ENCODE results near the gene TMTC2.

DNA sequence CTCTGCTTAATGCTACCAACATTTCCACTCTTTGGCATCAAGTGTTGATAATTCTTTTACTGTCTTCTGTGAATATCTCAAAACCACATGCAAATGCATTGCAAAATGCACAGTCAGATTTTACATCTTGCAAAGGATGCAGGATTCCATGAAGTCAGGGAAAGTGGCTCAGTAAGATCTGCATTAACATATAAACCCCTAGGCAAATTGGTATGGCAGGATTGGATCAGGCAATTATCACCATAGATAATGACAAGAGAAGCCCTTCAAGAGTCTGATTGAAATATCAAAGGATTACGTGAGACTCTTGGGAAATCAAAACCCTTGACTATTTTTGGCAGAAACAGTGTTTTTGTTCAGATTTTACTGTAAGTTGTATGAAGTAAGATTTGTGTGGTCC is 71.0 kb downstream of the TMTC2 start:
- TF ChIP-seq EZH2 (IDR thresholded peaks at IDR 0.05) (no peak), POLR2AphosphoS5 (IDR thresholded peaks at IDR 0.05; ENCODE audit: borderline replicate concordance, low read depth, low read length) (no peak)

Data from SK-N-MC (cell line).